GM18526 (cell line): ENCODE measurements around the gene PPP1CB.

Source experiments
- POLR2A ChIP-seq: IDR thresholded peaks from 3 replicates; pipeline ENCODE4 v1.6.1; 2011; ENCODE audit not compliant: insufficient read length; ENCODE audit errors: extremely low read depth

The PPP1CB gene

GRCh38 chr2:28754321-28754720 lies 2.7 kb downstream of the PPP1CB start:
- no peak for TF ChIP-seq POLR2A

GRCh38 chr2:28755421-28755820 lies 3.8 kb downstream of the PPP1CB start:
- no peak for TF ChIP-seq POLR2A

- TF ChIP-seq POLR2A: no peak
These were observed 6.8 kb downstream of the PPP1CB start for GRCh38 chr2:28758459-28758858.

DNA sequence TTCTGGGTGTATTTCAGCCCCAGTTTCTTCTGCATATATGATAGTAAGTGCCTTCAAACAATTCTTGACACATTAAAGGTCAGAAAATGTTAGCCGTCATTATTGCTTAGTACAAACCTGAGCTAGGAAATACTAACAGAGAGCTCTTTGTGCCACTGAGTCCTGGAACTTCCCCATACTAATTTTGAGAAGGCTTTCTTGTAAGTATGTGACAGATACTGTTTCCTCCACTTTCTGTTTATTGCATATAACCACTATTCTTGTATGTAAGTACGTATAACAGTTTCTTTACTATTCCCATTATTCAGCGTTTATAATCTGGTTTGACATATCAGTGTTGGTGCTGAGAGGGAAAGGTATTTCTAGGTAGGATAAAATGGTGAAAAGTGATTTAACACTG lies 9.8 kb downstream of the PPP1CB start:
- TF ChIP-seq POLR2A: no peak

DNA sequence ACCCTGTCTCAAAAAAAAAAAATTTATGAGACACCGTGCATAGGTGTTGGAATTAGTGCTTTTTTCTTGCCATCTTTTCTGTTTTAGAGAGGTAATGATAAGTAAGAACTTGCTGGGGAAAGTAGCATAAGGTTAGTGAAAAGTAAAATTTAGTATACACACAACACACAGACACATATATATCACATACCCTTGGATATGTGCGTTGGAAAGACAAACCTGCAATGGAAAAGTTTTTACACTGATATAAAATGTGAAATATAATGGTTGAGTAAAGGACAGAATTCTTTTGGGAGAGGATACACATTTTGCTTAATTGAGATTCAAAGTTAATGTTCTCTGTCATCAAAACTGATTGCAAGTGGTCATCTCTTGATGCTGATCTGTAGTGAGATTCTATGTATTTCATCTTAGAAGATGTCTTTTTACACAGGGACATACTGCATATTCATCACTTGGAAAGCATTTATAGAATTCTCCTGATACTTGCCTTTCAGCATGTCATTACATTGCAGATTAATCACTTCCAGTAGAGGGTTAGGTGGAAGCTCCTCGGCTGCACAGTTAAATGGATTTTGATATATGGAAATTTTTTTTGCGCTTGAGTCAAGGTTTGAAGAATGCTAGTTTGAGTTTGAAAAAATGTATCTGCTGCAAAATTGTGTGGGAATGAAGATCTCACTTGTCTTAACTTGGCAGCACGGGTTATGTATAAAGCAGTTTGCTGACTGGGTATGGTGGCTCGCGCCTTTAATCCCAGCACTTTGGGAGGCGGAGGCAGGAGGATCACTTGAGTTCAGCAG lies 13.5 kb downstream of the PPP1CB start:
- no peak for TF ChIP-seq POLR2A

- no peak for TF ChIP-seq POLR2A
These were observed 14.4 kb downstream of the PPP1CB start for GRCh38 chr2:28766070-28766469.

DNA sequence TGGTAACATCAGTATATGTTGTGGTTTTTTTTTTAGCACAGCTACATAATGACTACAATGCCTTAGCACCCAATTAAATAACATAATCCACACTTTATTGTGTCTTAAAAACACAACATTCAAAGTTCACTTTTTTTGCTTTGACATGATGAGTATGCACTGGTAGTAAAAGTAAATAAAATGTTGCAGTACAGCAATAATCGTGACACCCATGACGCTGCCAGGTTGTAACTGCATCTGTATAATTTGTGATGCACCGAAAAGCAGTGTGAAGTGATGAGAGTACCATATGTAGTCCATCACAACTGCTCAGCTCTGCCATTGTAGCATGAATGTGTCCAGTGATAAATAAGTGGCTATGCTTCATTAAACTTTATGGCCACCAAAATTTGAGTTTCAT lies 15.7 kb downstream of the PPP1CB start:
- TF ChIP-seq POLR2A: no peak

GRCh38 chr2:28768422-28768821 lies 16.8 kb downstream of the PPP1CB start:
- no peak for TF ChIP-seq POLR2A

DNA sequence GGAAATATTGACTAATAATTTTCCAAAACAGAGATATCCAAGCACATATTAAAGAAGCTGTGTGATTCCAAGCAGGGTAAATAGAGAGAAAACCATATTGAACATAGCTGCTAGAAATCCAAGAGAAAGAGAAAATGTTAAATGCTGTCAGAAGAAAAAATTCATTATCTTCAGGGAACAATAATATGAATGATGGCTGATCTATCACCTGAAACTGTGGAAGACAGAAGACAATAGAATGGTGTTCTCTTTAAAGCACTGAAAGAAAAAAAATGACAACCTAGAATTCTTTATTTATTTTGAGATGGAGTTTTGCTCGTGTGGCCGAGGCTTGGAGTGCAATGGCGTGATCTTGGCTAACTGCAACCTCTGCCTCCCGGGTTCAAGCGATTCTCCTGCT lies 17.3 kb downstream of the PPP1CB start:
- TF ChIP-seq POLR2A: no peak

DNA sequence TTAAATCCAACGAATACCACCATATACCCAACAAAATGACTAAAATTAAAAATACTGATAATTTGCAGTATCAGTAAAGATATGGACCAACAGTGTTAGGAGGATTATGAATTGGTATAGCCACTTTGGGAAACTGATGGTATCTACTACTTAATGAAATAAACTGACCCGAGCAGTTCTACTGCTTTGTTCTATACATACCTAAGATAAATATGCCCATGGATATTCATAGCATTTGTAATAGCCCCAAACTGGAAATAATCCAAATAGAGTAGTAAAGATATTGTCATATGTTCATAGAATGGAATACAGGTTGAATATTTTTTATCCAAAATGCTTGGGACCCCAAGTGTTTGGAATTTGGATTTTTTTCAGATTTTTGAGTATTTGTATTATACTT lies 20.7 kb downstream of the PPP1CB start:
- no peak for TF ChIP-seq POLR2A

GRCh38 chr2:28776471-28776870 lies 24.8 kb downstream of the PPP1CB start:
- no peak for TF ChIP-seq POLR2A

- TF ChIP-seq POLR2A: no peak
These were observed 26.8 kb downstream of the PPP1CB start for GRCh38 chr2:28778392-28778791.

GRCh38 chr2:28779001-28779400 lies 27.4 kb downstream of the PPP1CB start:
- no peak for TF ChIP-seq POLR2A

GRCh38 chr2:28780496-28780895 lies 28.9 kb downstream of the PPP1CB start:
- no peak for TF ChIP-seq POLR2A

GRCh38 chr2:28782423-28782822 lies 30.8 kb downstream of the PPP1CB start:
- TF ChIP-seq POLR2A: no peak

GRCh38 chr2:28796620-28797019 lies 45.0 kb downstream of the PPP1CB start:
- TF ChIP-seq POLR2A: no peak

GRCh38 chr2:28801726-28802125 lies 50.1 kb downstream of the PPP1CB start:
- TF ChIP-seq POLR2A: no peak
